WTC11 (cell line): Measurements from ENCODE around the gene AKAP7. TPM values are rescaled to one million over a fixed set of nuclear protein-coding genes. Genes with fewer than 3 reads are reported as not detected.

Experiments used
- ATAC-seq: fragments of 200-7000 bp; cut with Tn5 transposase; 2 replicates; pipeline ENCODE4 v1.10.0; 2021; ENCODE audit warnings: mild to moderate bottlenecking, moderate library complexity
- CTCF ChIA-PET: fragments of 300-600 bp; sonication (Branson Sonifier 250); formaldehyde crosslinking; loops from one replicate; lab custom pipeline; 2021; ENCODE audit warnings: antibody characterized with exemption; lab: Charles Lee
- POLR2A ChIA-PET: fragments of 350-600 bp; sonication (Branson Sonifier 250); formaldehyde crosslinking; loops from one replicate; lab custom pipeline; 2021; ENCODE audit warnings: antibody characterized with exemption; lab: Charles Lee
- DNase-seq: peaks from one replicate; pipeline ENCODE4 v3.0.0; 2021; ENCODE audit warnings: low spot score
- H3K27ac Mint-ChIP-seq: 2 replicates; pipeline ENCODE4 v1.8.0; 2021; ENCODE audit warnings: mixed read lengths
- H3K27me3 Mint-ChIP-seq: 2 replicates; pipeline ENCODE4 v1.8.0; 2021; ENCODE audit warnings: low read depth, mild to moderate bottlenecking, moderate library complexity, mixed read lengths
- H3K36me3 Mint-ChIP-seq: 2 replicates; pipeline ENCODE4 v1.8.0; 2021; ENCODE audit warnings: mixed read lengths
- H3K4me1 Mint-ChIP-seq: 2 replicates; pipeline ENCODE4 v1.8.0; 2022; ENCODE audit warnings: mixed read lengths
- H3K4me3 Mint-ChIP-seq: 2 replicates; pipeline ENCODE4 v1.8.0; 2021; ENCODE audit warnings: mild to moderate bottlenecking, moderate library complexity, mixed read lengths
- H3K9me3 Mint-ChIP-seq: 2 replicates; pipeline ENCODE4 v1.8.0; 2021; ENCODE audit warnings: mixed read lengths
- ARID4B ChIP-seq: sonication (generic); formaldehyde crosslinking; IDR thresholded peaks from 2 replicates; pipeline ENCODE4 v1.8.0; 2023; ENCODE audit warnings: missing genetic modification reagents, mild to moderate bottlenecking, borderline replicate concordance
- CREB1 ChIP-seq: sonication (generic); formaldehyde crosslinking; IDR thresholded peaks from 2 replicates; pipeline ENCODE4 v1.8.0; 2023; ENCODE audit warnings: mild to moderate bottlenecking, missing genetic modification reagents
- FOXP1 ChIP-seq: sonication (generic); formaldehyde crosslinking; IDR thresholded peaks from 2 replicates; pipeline ENCODE4 v1.8.0; 2022; ENCODE audit warnings: missing genetic modification reagents, mild to moderate bottlenecking, moderate library complexity, borderline replicate concordance
- FOXP4 ChIP-seq: sonication (generic); formaldehyde crosslinking; IDR thresholded peaks from 2 replicates; pipeline ENCODE4 v1.8.0; 2022; ENCODE audit warnings: mild to moderate bottlenecking, missing genetic modification reagents
- HMGA2 ChIP-seq: fragments of 250-450 bp; sonication (Bioruptor Pico); IDR thresholded peaks from 2 replicates; pipeline ENCODE4 v1.4.0; 2021; ENCODE audit warnings: mild to moderate bottlenecking, moderate library complexity
- IRF1 ChIP-seq: sonication (generic); formaldehyde crosslinking; IDR thresholded peaks from 2 replicates; pipeline ENCODE4 v1.8.0; 2023; ENCODE audit warnings: missing genetic modification reagents
- NFYB ChIP-seq: sonication (generic); formaldehyde crosslinking; conservative IDR thresholded peaks from 2 replicates; pipeline ENCODE4 v1.8.0; 2022; ENCODE audit warnings: low read depth, missing genetic modification reagents
- SOX15 ChIP-seq: fragments of 250-450 bp; sonication (Bioruptor Pico); IDR thresholded peaks from 2 replicates; pipeline ENCODE4 v1.9.0; 2021; ENCODE audit warnings: mild to moderate bottlenecking
- ZNF263 ChIP-seq: sonication (generic); formaldehyde crosslinking; IDR thresholded peaks from 2 replicates; pipeline ENCODE4 v1.8.1; 2022; ENCODE audit warnings: low read depth, mild to moderate bottlenecking, moderate library complexity, missing genetic modification reagents
- ZSCAN18 ChIP-seq: fragments of 250-450 bp; sonication (Bioruptor Pico); IDR thresholded peaks from 2 replicates; pipeline ENCODE4 v2.1.2; 2022; ENCODE audit warnings: mild to moderate bottlenecking, moderate library complexity
- total RNA-seq: library from RNA; stranded (reverse); gene quantifications from 3 replicates; pipeline ENCODE4 v1.2.3, GENCODE V29; 2021

The AKAP7 gene
- total RNA-seq, 1 experiment from 2014 or later = 10.9 TPM

- H3K4me1 Mint-ChIP-seq = peaks cover 10% of the 10 kb centered on the region; the same call in 1 of the 2 replicates
- no peak overlapping the region for H3K4me3 Mint-ChIP-seq
- POLR2A ChIA-PET = no interaction called here
- H3K9me3 Mint-ChIP-seq = peaks cover 4% of the 10 kb centered on the region; the same call in 1 of the 2 replicates
- H3K27ac Mint-ChIP-seq = peak overlapping the region; percentile 70; the same call in 1 of the 2 replicates
- no peaks in the 10 kb centered on the region; the same call in 1 of the 2 replicates for H3K27me3 Mint-ChIP-seq
- H3K36me3 Mint-ChIP-seq = peaks cover 8% of the 10 kb centered on the region
- TF ChIP-seq HMGA2 = no peak
- TF ChIP-seq SOX15 (CRISPR knock-in tag) = no peak
- CTCF ChIA-PET = interaction anchor here (1.8 kb wide), 1 partner anchor 16 kb away, joined by 5 read pairs; no protein-coding TSS in a partner anchor
- ATAC-seq (peak; percentile 34; the same call in 1 of the 2 replicates), DNase-seq (no peak)
Observed at GRCh38 chr6:131215219-131215618, 80.0 kb downstream of the AKAP7 start.

- H3K27me3 Mint-ChIP-seq = no peaks in the 10 kb centered on the region
- H3K4me3 Mint-ChIP-seq = no peak overlapping the region
- peaks cover 10% of the 10 kb centered on the region; the same call in 1 of the 2 replicates for H3K4me1 Mint-ChIP-seq
- no peak overlapping the region for H3K27ac Mint-ChIP-seq
- DNase-seq (no peak), ATAC-seq (no peak)
- ChIA-PET POLR2A (no interaction called here), CTCF (interaction anchor here (1.8 kb wide), 1 partner anchor 17 kb away, joined by 5 read pairs; no protein-coding TSS in a partner anchor)
- TF ChIP-seq IRF1 (CRISPR knock-in tag) = no peak
- H3K36me3 Mint-ChIP-seq = peaks cover 7% of the 10 kb centered on the region; the same call in 1 of the 2 replicates
- no peaks in the 10 kb centered on the region for H3K9me3 Mint-ChIP-seq
Observed at GRCh38 chr6:131216246-131216645, 81.0 kb downstream of the AKAP7 start.

GRCh38 chr6:131222773-131223172 is 87.5 kb downstream of the AKAP7 start:
- Mint-ChIP-seq H3K27me3 (no peaks in the 10 kb centered on the region), H3K27ac (no peak overlapping the region), H3K4me3 (no peak overlapping the region), H3K4me1 (peaks cover 25% of the 10 kb centered on the region), H3K9me3 (peaks cover 5% of the 10 kb centered on the region), H3K36me3 (peaks cover 9% of the 10 kb centered on the region)
- CTCF ChIA-PET = no interaction called here
- DNase-seq (no peak), ATAC-seq (no peak)
- no peak for TF ChIP-seq CREB1
- no peak for TF ChIP-seq ZNF263 (CRISPR knock-in tag)
- no peak for TF ChIP-seq ARID4B (CRISPR knock-in tag)
- no peak for TF ChIP-seq FOXP4 (CRISPR knock-in tag)
- TF ChIP-seq NFYB (CRISPR knock-in tag) = no peak
- no peak for TF ChIP-seq ZSCAN18 (CRISPR knock-in tag)
- POLR2A ChIA-PET = no interaction called here

- ChIA-PET POLR2A (no interaction called here), CTCF (no interaction called here)
- Mint-ChIP-seq H3K36me3 (peaks cover 9% of the 10 kb centered on the region), H3K4me1 (peaks cover 27% of the 10 kb centered on the region), H3K27ac (no peak overlapping the region), H3K27me3 (no peaks in the 10 kb centered on the region), H3K4me3 (no peak overlapping the region), H3K9me3 (peaks cover 5% of the 10 kb centered on the region)
- DNase-seq (no peak), ATAC-seq (no peak)
- TF ChIP-seq FOXP1 (CRISPR knock-in tag) = no peak
Observed at GRCh38 chr6:131223416-131223815, 88.1 kb downstream of the AKAP7 start.
